Calu3 (cell line): ENCODE measurements around the gene HIGD1C. TPM values are rescaled to one million over a fixed set of nuclear protein-coding genes. Genes with fewer than 3 reads are reported as not detected.
A peak's percentile ranks its signal among the peaks of the same experiment; 100 is the strongest.
"Not testable (repeated sequence)": the region's sequence is repeated elsewhere in the genome, so short reads cannot be mapped to it uniquely, and the experiment has no call there.

Experiments
- Bru-seq: library from RNA; stranded (reverse); fragments of 400-500 nt; gene quantifications from one replicate; lab custom pipeline; 2021; lab: Mats Ljungman, UMichigan
- BruChase-seq, 2 experiments: library from RNA; stranded (reverse); fragments of 400-500 nt; gene quantifications; one replicate each; lab custom pipeline; 2021; lab: Mats Ljungman, UMichigan
- BruUV-seq: library from RNA; stranded (reverse); fragments of 400-500 nt; replicated peaks from 2 replicates; lab custom pipeline; 2021; lab: Mats Ljungman, UMichigan
- CTCF ChIA-PET: fragments of 300-600 bp; sonication (Branson Sonifier 250); formaldehyde crosslinking; loops from one replicate; lab custom pipeline; 2022; ENCODE audit warnings: antibody characterized with exemption; lab: Charles Lee
- DNase-seq: peaks from one replicate; pipeline ENCODE4 v3.0.0; 2022
- H3K27ac Mint-ChIP-seq: one replicate; pipeline ENCODE4 v1.8.0; 2022; ENCODE audit warnings: mixed read lengths; ENCODE audit not compliant: unreplicated experiment
- H3K27me3 Mint-ChIP-seq: one replicate; pipeline ENCODE4 v1.8.0; 2022; ENCODE audit warnings: mixed read lengths; ENCODE audit not compliant: unreplicated experiment
- H3K36me3 Mint-ChIP-seq: one replicate; pipeline ENCODE4 v1.8.0; 2022; ENCODE audit warnings: mild to moderate bottlenecking, moderate library complexity, mixed read lengths; ENCODE audit not compliant: insufficient read depth, unreplicated experiment
- H3K4me1 Mint-ChIP-seq: one replicate; pipeline ENCODE4 v1.8.0; 2022; ENCODE audit warnings: mild to moderate bottlenecking, low read depth, mixed read lengths; ENCODE audit not compliant: unreplicated experiment
- H3K4me3 Mint-ChIP-seq: one replicate; pipeline ENCODE4 v1.8.0; 2022; ENCODE audit warnings: mild to moderate bottlenecking, low read depth, moderate library complexity, mixed read lengths; ENCODE audit not compliant: unreplicated experiment
- H3K9me3 Mint-ChIP-seq: one replicate; pipeline ENCODE4 v1.8.0; 2022; ENCODE audit warnings: low read depth, mixed read lengths; ENCODE audit not compliant: unreplicated experiment
- intact Hi-C: fragments of 100-400 bp; cut with micrococcal nuclease; formaldehyde crosslinking; loops from one replicate; pipeline ENCODE4 v1.10.0; 2022; ENCODE audit not compliant: unreplicated experiment
- long read RNA-seq: library from polyadenylated mRNA; stranded (forward); transcript quantifications from one replicate; pipeline ENCODE4 v2.0.0, GENCODE V29; 2022
- total RNA-seq: library from RNA; stranded (reverse); gene quantifications from 2 replicates; pipeline ENCODE4 v1.2.3, GENCODE V29; 2022
- TF ChIP-seq, protein P1 (sequence below): fragments of 200-600 bp; IDR thresholded peaks from one replicate; pipeline ENCODE4 v1.8.0; 2022; ENCODE audit warnings: antibody characterized with exemption; ENCODE audit not compliant: unreplicated experiment

The HIGD1C gene
- total RNA-seq (not detected in 2 replicates), Bru-seq, nascent RNA (not detected), BruChase-seq, experiment 1, labeled RNA remaining after a 6-hour chase (percentile 12 among the genes with signal in this experiment), BruChase-seq, experiment 2, labeled RNA remaining after a 2-hour chase (percentile 12 among the genes with signal in this experiment)
- long read RNA-seq = 0 reads

DNA sequence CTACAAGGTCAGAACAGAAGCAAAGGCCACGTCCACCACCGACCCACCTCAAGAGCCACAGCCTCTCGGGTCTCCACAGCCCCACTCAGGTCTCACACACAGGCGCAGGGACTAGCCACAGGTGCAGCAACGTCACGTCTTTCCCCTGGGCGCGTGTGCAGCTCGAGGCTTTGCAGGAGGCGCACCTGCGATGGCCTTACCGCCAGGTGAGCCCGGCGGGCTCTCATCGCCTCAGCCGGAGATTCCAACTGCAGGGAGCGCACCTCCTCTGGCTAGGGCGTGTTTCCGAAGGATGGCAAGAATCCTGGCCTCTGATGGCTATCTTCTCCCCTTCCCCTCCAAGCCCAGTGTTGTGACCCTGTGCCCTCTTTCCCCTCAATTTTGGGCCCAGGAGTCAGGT is at the start of gene HIGD1C:
HIGD1C (plus strand) TSS at position 35 of the 400 bp plus-strand sequence. CDS start 1,455 bp downstream, outside the sequence.
- H3K9me3 Mint-ChIP-seq = no peaks in the 10 kb centered on the region
- H3K36me3 Mint-ChIP-seq = no peaks in the 10 kb centered on the region
- CTCF ChIA-PET = no interaction called here
- H3K27ac Mint-ChIP-seq = no peak within 1 kb of the TSS
- no peak within 1 kb of the TSS for H3K4me3 Mint-ChIP-seq
- H3K4me1 Mint-ChIP-seq = no peaks in the 10 kb centered on the region
- no TSS peak for BruUV-seq
- intact Hi-C loops = no loop called here
- DNase-seq = no peak
- TF ChIP-seq, protein P1, sequence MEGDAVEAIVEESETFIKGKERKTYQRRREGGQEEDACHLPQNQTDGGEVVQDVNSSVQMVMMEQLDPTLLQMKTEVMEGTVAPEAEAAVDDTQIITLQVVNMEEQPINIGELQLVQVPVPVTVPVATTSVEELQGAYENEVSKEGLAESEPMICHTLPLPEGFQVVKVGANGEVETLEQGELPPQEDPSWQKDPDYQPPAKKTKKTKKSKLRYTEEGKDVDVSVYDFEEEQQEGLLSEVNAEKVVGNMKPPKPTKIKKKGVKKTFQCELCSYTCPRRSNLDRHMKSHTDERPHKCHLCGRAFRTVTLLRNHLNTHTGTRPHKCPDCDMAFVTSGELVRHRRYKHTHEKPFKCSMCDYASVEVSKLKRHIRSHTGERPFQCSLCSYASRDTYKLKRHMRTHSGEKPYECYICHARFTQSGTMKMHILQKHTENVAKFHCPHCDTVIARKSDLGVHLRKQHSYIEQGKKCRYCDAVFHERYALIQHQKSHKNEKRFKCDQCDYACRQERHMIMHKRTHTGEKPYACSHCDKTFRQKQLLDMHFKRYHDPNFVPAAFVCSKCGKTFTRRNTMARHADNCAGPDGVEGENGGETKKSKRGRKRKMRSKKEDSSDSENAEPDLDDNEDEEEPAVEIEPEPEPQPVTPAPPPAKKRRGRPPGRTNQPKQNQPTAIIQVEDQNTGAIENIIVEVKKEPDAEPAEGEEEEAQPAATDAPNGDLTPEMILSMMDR = no peak
- H3K27me3 Mint-ChIP-seq = no peaks in the 10 kb centered on the region

DNA sequence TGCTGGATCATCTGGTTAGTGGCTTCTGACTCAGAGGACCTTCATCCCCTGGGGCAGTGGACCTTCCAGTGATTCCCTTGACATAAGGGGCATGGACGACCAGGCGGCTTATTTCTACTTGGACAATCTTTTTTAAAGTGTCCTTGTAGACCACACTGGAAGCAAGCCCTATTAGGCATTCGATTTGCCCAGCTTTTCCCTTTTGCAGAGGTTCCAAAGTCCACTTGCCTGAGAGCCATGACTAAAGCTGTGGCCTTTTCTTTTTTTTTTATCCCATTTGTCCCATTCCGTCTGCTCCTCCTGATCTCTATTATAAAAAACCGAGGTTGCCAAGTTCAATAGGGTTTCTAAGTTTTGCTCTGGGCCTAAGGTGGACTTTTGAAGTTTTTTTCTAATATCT is 43.9 kb upstream of the HIGD1C start:
- H3K9me3 Mint-ChIP-seq, H3K27me3 Mint-ChIP-seq, CTCF ChIA-PET, H3K4me3 Mint-ChIP-seq, H3K27ac Mint-ChIP-seq, DNase-seq, H3K4me1 Mint-ChIP-seq, intact Hi-C loops, H3K36me3 Mint-ChIP-seq, BruUV-seq: not testable (repeated sequence)

GRCh38 chr12:50912361-50912760 is 40.0 kb upstream of the HIGD1C start:
- intact Hi-C loops, H3K9me3 Mint-ChIP-seq, H3K4me1 Mint-ChIP-seq, H3K36me3 Mint-ChIP-seq, H3K4me3 Mint-ChIP-seq, H3K27ac Mint-ChIP-seq, DNase-seq, H3K27me3 Mint-ChIP-seq, BruUV-seq: not testable (repeated sequence)
- CTCF ChIA-PET = interaction anchor here (0.6 kb wide), 1 partner anchor 734 kb away, joined by 4 read pairs; no protein-coding TSS in a partner anchor

- Mint-ChIP-seq H3K36me3 (no peaks in the 10 kb centered on the region), H3K9me3 (peaks cover 2% of the 10 kb centered on the region), H3K27ac (no peak overlapping the region), H3K27me3 (no peaks in the 10 kb centered on the region), H3K4me3 (no peak overlapping the region), H3K4me1 (no peaks in the 10 kb centered on the region)
- CTCF ChIA-PET = interaction anchor here (0.5 to 0.6 kb wide), 2 partner anchors 149 to 733 kb away, joined by 4 to 5 read pairs; partner anchors contain the start of gene ATF1
- no peak for DNase-seq
- intact Hi-C loops = no loop called here
- TF ChIP-seq, protein P1 = no peak
- no TSS peak for BruUV-seq
Observed at GRCh38 chr12:50913224-50913623, 39.1 kb upstream of the HIGD1C start.

GRCh38 chr12:50914872-50915484 is 37.4 kb upstream of the HIGD1C start:
- no peaks in the 10 kb centered on the region for H3K36me3 Mint-ChIP-seq
- H3K27ac Mint-ChIP-seq = no peak overlapping the region
- BruUV-seq = no TSS peak
- H3K9me3 Mint-ChIP-seq = peaks cover 2% of the 10 kb centered on the region
- DNase-seq = no peak
- TF ChIP-seq, protein P1 = no peak
- CTCF ChIA-PET = interaction anchor here (0.7 kb wide), 1 partner anchor 114 kb away, joined by 3 read pairs; no protein-coding TSS in a partner anchor
- H3K4me1 Mint-ChIP-seq = no peaks in the 10 kb centered on the region
- intact Hi-C loops = no loop called here
- H3K4me3 Mint-ChIP-seq = no peak overlapping the region
- H3K27me3 Mint-ChIP-seq = no peaks in the 10 kb centered on the region
